GOT3 (cell line): Measurements from ENCODE around the gene ATIC.
"Not testable (repeated sequence)": the region's sequence is repeated elsewhere in the genome, so short reads cannot be mapped to it uniquely, and the experiment has no call there.

Source experiments
- DNase-seq: peaks from one replicate; lab custom pipeline; 2025; ENCODE audit warnings: mixed read lengths; lab: John Stamatoyannopoulos, UW

Gene ATIC

DNA sequence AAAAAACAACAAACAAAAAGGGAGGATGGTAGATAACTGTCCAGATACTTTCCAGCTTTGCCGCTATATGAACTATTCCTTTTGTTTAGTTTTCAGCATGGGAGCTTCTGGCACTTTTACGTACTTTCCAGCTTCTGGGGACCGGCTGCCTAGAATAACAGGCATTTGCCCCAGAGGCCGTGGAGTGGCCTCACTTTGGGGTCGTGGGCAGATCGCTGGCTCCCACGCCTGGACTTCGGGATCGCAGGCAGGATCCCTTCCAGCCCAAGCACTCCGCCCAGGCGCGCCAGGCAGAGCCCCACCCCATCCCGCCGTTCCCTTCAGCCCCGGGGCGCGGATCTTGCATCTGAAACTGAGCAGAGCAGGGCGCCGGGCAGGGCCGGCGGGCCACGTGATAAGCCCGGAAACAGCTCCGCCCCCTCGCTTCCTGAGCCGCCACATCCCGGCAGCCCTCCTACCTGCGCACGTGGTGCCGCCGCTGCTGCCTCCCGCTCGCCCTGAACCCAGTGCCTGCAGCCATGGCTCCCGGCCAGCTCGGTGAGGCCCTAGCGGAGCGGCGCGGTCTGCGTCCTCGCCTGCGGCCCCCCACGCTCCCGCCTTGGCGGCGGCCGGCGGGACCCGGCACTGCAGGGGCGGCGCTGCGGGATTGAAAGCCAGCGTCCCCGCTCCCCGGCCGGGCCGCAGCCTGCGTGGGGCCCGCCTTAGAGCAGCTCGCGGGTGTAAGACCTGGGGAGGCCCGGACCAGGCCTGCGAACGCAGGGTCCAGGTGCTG is at the start of gene ATIC:
TSS of gene ATIC (plus strand) at position 435 of the 772 bp plus-strand sequence. CDS start at position 519, 84 bp downstream.
- peak; percentile 81 for DNase-seq

DNA sequence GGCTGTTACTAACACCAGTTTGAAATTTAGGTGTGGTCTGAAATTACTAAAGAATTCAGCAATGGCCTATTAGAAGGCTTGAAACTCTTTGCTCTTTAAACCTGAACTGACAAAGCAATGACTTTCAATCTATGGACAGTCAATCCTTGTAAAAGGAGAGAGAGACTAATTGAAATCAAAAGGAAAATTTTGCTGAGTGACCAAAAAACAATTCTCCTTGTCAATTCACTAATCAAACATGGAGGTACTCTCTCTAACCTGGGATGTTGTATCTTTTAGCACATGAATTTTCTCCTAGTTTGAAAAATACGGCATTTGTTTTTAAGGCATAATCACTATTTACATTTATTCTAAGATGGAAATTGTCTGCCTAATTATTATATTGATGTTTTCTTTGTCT is 49.6 kb upstream of the ATIC start:
- no peak for DNase-seq

DNA sequence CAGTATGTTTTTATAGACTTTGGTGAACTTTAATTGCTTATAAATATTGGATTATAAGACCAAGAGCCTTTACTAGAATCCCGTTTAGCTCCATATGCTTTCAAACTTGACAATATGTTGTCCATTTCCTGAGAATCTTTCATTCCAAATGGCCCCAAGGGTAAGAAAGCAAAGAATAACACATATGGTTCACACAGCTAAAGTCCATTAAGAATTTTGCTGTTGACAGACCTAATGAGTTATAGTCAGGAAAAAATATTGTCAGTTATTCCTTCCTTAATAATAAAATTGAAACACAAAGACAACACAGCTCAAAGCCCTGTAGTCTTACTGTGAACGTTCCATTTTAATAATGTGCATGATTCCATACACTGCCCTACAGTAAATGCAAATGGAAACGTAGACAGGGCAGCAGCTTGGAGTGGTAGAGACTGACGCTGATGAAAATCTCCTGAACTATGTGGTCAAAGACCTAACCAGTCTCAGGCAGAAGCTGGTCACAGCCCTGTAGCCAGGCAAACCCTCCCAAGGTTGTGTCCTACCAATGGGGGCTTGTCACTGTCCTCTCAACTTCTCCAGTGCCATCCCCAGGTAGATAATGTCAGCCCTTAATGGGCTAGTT is 49.0 kb upstream of the ATIC start:
- no peak for DNase-seq

GRCh38 chr2:215264374-215264773 is 47.5 kb upstream of the ATIC start:
- no peak for DNase-seq

- DNase-seq, result no peak
Measured at GRCh38 chr2:215269397-215270117, 42.3 kb upstream of the ATIC start.

- DNase-seq, result no peak
Measured at GRCh38 chr2:215270118-215270451, 41.8 kb upstream of the ATIC start.

GRCh38 chr2:215271446-215271845 is 40.4 kb upstream of the ATIC start:
- DNase-seq, result no peak

DNA sequence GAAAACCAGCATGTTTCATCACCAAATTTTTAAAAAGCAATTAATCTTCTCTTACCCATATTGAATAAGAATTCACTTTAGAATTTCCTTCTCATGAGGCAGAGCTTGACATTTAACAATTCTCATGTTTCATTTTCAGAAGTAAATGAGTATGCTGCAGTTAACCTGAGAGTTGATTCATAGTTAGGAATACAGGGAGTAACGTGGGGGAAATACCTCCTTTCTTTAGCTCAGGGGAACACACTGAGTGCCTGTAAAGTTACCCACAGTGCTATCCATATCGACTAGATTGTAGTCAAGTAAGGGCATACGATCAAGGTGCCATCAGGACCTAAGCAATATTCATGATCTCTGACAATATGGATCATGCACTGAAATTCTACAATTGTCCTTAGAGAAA is 38.9 kb upstream of the ATIC start:
- no peak for DNase-seq

GRCh38 chr2:215274829-215275228 is 37.0 kb upstream of the ATIC start:
- no peak for DNase-seq

- DNase-seq, result no peak
Measured at GRCh38 chr2:215275824-215276223, 36.0 kb upstream of the ATIC start.

- no peak for DNase-seq
Measured at GRCh38 chr2:215277944-215278343, 33.9 kb upstream of the ATIC start.

GRCh38 chr2:215280326-215280725 is 31.5 kb upstream of the ATIC start:
- DNase-seq, result no peak

DNA sequence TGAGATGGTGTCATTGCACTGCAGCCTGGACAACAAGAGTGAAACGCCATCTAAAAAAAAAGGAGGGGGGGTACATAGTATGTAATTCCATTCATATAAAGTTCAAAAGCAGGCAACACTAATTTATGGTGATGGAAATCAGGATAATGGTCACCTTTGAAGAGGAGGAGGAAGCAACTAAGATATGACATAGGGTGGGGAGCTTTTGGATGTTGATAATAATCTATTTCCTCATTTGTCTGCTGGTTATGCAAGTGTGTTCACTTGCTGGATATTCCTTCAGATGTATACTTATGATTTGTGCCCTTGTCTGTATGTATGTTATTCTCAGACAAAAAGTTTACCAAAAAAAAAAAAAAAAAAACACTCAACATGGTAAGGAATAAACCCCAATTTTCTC is 28.6 kb upstream of the ATIC start:
- no peak for DNase-seq

- no peak for DNase-seq
Measured at GRCh38 chr2:215286309-215286708, 25.6 kb upstream of the ATIC start.

- DNase-seq, result no peak
Measured at GRCh38 chr2:215288112-215288815, 23.6 kb upstream of the ATIC start.

- DNase-seq, result no peak
Measured at GRCh38 chr2:215290980-215291599, 20.8 kb upstream of the ATIC start.

GRCh38 chr2:215293879-215294278 is 18.0 kb upstream of the ATIC start:
- no peak for DNase-seq

DNA sequence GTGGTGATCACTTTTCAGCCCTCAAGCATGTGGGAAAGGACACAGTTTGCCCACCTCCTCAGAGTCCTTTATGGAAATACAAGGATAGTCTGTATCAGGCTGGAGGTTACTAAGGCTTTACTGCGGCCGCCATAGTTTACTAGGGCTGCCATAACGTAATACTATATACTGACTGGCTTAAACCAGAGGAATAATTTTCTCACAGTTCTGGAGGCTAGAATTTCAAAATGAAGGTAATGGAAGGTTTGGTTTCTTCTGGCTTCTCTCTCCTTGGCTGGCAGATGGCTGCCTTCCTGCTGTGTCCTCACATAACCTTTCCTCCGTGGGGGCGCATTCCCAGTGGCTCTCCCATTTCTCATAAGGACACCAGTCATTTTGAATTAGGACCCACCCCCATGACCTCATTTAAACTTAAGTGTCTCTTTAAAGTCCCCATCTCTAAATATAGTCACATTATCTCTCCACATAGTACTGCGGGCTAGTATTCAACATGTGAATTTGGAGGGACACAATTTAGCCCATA is 12.5 kb upstream of the ATIC start:
- no peak for DNase-seq

DNA sequence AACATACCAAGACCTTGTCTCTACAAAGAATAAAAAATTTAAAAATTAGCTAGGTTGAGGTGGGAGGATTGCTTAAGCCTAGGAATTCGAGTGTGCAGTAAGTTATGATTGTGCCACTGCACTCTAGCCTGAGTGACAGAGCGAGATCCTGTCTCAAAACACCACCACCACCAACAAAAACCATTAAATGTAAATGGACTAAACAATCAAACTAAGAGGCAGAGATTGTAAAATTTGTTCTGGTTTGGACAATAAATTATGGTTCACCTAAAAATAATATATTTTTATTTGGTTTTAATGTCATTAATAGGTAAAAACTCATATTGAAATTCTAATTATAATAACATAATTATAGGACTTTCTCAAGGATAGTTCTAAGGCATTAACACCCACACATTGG is 9.9 kb upstream of the ATIC start:
- no peak for DNase-seq

DNA sequence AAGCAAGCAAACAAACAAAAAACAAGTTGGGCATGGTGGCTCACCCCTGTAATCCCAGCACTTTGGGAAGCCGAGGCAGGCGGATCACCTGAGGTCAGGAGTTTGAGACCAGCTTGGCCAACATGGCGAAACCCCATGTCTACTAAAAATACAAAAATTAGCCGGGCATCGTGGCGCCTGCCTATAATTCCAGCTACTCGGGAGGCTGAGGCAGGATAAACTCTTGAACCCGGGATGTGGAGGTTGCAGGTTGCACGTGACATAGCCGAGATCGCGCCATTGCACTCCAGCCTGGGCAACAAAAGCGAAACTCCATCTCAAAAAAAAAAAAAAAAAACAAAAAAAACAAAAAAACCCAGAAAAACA is 617 bp upstream of the ATIC start:
- not testable (repeated sequence) for DNase-seq

DNA sequence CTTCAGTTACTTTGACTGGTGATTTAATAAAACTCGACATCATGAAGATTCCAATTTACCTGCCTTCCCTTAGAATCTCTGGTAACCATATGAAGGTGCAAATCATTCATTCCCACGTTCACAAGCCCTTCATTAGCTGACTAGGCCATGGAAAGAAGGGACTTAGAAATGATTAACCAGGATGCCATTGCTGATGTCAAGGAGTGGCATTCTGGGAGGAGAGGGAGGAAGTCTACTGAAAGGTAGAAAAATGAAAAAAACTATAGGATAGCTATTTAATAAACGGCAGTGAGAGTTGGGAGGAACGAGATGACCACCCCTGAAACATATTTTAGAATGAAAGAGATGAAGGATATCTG is 1.4 kb downstream of the ATIC start:
- no peak for DNase-seq

DNA sequence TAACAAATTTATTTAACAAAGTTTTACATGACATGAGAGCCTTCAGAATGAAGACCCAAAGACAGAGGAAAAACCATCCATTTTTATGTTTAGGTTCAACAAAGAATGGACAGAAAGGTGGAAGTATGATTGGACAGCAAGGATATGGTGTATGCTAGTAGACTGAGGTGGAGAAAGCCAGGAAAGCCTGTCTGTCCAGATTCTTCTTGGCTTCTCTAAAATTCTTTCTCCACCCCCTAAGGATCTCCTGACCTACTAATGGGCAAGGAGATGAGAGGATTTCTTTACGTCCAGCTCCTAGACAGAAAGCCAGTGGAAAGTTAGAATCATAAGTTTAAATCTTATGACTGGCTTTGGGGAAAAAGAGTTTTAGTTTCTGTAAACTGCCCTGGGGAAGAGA is 3.0 kb downstream of the ATIC start:
- DNase-seq, result no peak
